ENCODE data around the gene FBXO48. TPM values are rescaled to one million over a fixed set of nuclear protein-coding genes. Genes with fewer than 3 reads are reported as not detected.

FBXO48 gene
- total and polyA plus RNA-seq, 2 of the 8 experiments (the other 6 are each of a cell fraction or from before 2014, with no cell fraction given), result 1.1 to 1.5 TPM

DNA sequence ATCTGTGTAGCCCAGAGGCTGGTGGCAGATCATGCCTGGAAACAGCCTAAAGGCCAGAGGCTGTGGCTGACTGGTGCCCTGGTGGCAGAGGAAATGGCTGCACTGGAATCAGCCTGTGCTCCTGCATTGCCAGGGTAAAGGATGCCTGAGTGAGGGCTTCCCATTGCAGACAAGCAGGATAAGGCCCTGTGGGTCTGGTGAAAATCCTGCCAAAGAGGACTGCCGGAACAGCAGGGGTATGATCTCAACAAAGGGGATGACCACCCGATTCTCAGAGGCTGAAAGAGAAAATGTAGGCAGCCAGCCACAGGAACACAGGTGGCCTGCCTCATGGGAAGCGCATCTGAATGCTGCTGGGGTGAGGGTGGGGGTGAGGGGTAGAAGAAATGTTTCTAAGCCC lies 48.2 kb downstream of the FBXO48 start:
- ChIA-PET POLR2A (ENCODE audit: partially characterized antibody) (interaction anchor here (1.5 kb wide), 1 partner anchor 22 kb away, joined by 3 read pairs; no protein-coding TSS in a partner anchor), CTCF (ENCODE audit: partially characterized antibody) (interaction anchor here (0.7 to 7.7 kb wide), 5 partner anchors 12 to 61 kb away, joined by 3 to 51 read pairs (median 3); no protein-coding TSS in a partner anchor)
- Histone ChIP-seq H3K36me3 (ENCODE audit: control insufficient read depth in 2 of 4, insufficient read depth in 4 of 4, low read length in 3 of 4) (no peaks in the 10 kb centered on the region), H3K79me1 (ENCODE audit: low read depth, low read length) (no peaks in the 10 kb centered on the region), H3K9me3 (ENCODE audit: insufficient read depth in 2 of 2, low read depth in 1 of 2, low read length in 1 of 2) (no peaks in the 10 kb centered on the region), H4K20me1 (replicated peaks in 1 of 2; ENCODE audit: control insufficient read depth in 1 of 2, insufficient read depth in 2 of 2, low read length in 2 of 2) (no peaks in the 10 kb centered on the region), H2BK120ac (replicated peaks; ENCODE audit: low read depth, low read length) (no peak overlapping the region), H3K9ac (replicated peaks in 1 of 4; ENCODE audit: extremely low read depth in 1 of 4, low read depth in 3 of 4, low read length in 3 of 4) (no peak overlapping the region), H2BK12ac (ENCODE audit: low read depth, low read length) (0 out of 2 replicates have a peak overlapping the region, but pooled peaks have one; percentile 28), H3K79me2 (ENCODE audit: control insufficient read depth in 1 of 2, insufficient read depth in 2 of 2, low read length in 2 of 2) (no peaks in the 10 kb centered on the region), H3K4ac (replicated peaks; ENCODE audit: insufficient read length, low read depth, low read length) (peak overlapping the region; percentile 23), H2BK5ac (ENCODE audit: low read depth, low read length) (peak overlapping the region; percentile 54; the same call in 1 of the 2 replicates), H3K4me1 (replicated peaks in 1 of 4; ENCODE audit: control insufficient read depth in 3 of 4, insufficient read depth in 4 of 4, low read length in 3 of 4) (peaks cover 6 to 12% (median 8%) of the 10 kb centered on the region in 4 experiments; a peak in 5 of 7 replicates), H3K4me2 (ENCODE audit: insufficient read depth in 1 of 2, low read depth in 2 of 2, low read length in 2 of 2) (peak overlapping the region; percentile 0 to 45; a peak in 2 of 4 replicates), H4K5ac (ENCODE audit: insufficient read length, low read depth, low read length) (no peak overlapping the region), H3K14ac (ENCODE audit: insufficient read length) (no peak overlapping the region), H3K4me3 (ENCODE audit: extremely low read depth in 1 of 4, insufficient read depth in 2 of 4, low read depth in 3 of 4, low read length in 4 of 4) (peak overlapping the region in 1 of 4 experiments; percentile 4; a peak in 1 of 8 replicates), H3K27ac (ENCODE audit: low read depth, low read length) (no peak overlapping the region), H2AFZ (ENCODE audit: low read length) (peak overlapping the region; percentile 79), H4K8ac (ENCODE audit: extremely low read depth, insufficient read depth, low read length) (peak overlapping the region; percentile 71; the same call in 1 of the 2 replicates), H3K18ac (ENCODE audit: extremely low read depth, low read length) (no peak overlapping the region), H3K56ac (replicated peaks; ENCODE audit: insufficient read length, low read depth, low read length) (no peak overlapping the region), H3K23me2 (ENCODE audit: low read depth, low read length) (no peaks in the 10 kb centered on the region), H2BK20ac (ENCODE audit: low read length) (no peak overlapping the region), H2AK5ac (ENCODE audit: low read depth, low read length) (no peak overlapping the region), H2BK15ac (ENCODE audit: low read length) (no peak overlapping the region), H4K91ac (replicated peaks; ENCODE audit: insufficient read length, low read length) (no peak overlapping the region), H3K27me3 (replicated peaks in 1 of 4; ENCODE audit: control insufficient read depth in 3 of 4, extremely low read depth in 1 of 4, insufficient read depth in 3 of 4, low read length in 3 of 4) (no peaks in the 10 kb centered on the region; a peak in 1 of 7 replicates), H3K23ac (ENCODE audit: insufficient read length) (no peak overlapping the region)
- 69% methylated on average over 3 of the region's 3 CpGs; no CpG with 5 or more reads in 1 of the 2 experiments for WGBS, 2 experiments (ENCODE audit: extremely low coverage in 1 of 2, insufficient coverage in 1 of 2, insufficient read length in 1 of 2, insufficient replicate concordance in 2 of 2, low coverage in 1 of 2, low lambda C conversion rate in 2 of 2, missing lambda C conversion rate in 1 of 2)
- TF ChIP-seq KDM5A (IDR thresholded peaks at IDR 0.05; ENCODE audit: low read length), result no peak
- no peak for TF ChIP-seq RFX5 (IDR thresholded peaks at IDR 0.05; ENCODE audit: borderline replicate concordance, low read depth, low read length)
- no peak for TF ChIP-seq TCF12 (IDR thresholded peaks at IDR 0.05; ENCODE audit: low read depth, low read length)
- TF ChIP-seq CEBPB (IDR thresholded peaks at IDR 0.05; ENCODE audit: low read depth, low read length), result no peak
- no peak; the same call in 1 of the 2 replicates for TF ChIP-seq YY1 (IDR thresholded peaks at IDR 0.05; ENCODE audit: low read depth, low read length)
- TF ChIP-seq, protein P1, sequence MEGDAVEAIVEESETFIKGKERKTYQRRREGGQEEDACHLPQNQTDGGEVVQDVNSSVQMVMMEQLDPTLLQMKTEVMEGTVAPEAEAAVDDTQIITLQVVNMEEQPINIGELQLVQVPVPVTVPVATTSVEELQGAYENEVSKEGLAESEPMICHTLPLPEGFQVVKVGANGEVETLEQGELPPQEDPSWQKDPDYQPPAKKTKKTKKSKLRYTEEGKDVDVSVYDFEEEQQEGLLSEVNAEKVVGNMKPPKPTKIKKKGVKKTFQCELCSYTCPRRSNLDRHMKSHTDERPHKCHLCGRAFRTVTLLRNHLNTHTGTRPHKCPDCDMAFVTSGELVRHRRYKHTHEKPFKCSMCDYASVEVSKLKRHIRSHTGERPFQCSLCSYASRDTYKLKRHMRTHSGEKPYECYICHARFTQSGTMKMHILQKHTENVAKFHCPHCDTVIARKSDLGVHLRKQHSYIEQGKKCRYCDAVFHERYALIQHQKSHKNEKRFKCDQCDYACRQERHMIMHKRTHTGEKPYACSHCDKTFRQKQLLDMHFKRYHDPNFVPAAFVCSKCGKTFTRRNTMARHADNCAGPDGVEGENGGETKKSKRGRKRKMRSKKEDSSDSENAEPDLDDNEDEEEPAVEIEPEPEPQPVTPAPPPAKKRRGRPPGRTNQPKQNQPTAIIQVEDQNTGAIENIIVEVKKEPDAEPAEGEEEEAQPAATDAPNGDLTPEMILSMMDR (IDR thresholded peaks at IDR 0.05; ENCODE audit: control extremely low read depth in 1 of 3, insufficient read depth in 1 of 3, low read depth in 1 of 3, low read length in 3 of 3), result peak in 2 of 3 experiments; percentile 37 to 54; a peak in 2 of 4 replicates
- TF ChIP-seq NANOG (IDR thresholded peaks at IDR 0.05; ENCODE audit: insufficient read depth, low read depth, low read length, poor library complexity, severe bottlenecking), result no peak
- no peak for TF ChIP-seq PHF8 (conservative IDR thresholded peaks at IDR 0.05; ENCODE audit: low read depth, low read length)
- peak in 1 of 2 experiments; percentile 7; a peak in 1 of 4 replicates for TF ChIP-seq RAD21 (IDR thresholded peaks at IDR 0.05 in 1 of 2, conservative IDR thresholded peaks at IDR 0.05 in 1 of 2; ENCODE audit: low read depth in 2 of 2, low read length in 2 of 2)
- no peak for TF ChIP-seq BRCA1 (IDR thresholded peaks at IDR 0.05; ENCODE audit: low read depth, low read length)
- TF ChIP-seq POLR2A (IDR thresholded peaks at IDR 0.05; ENCODE audit: control extremely low read depth in 1 of 2, low read depth in 2 of 2, low read length in 2 of 2), result no peak
- DNase-seq (ENCODE audit: low read depth in 1 of 2, low spot score in 2 of 2), result no peak
- no peak for FAIRE-seq
